AG10803 (cell line): Measurements from ENCODE around the gene KIAA0513.

Experiments
- DNase-seq: peaks from one replicate; pipeline ENCODE4 v3.0.0; 2010; ENCODE audit warnings: low read depth
- H3K4me3 ChIP-seq: 2 replicates; pipeline ENCODE4 v1.5.1; 2011; ENCODE audit warnings: mild to moderate bottlenecking, low read length, control low read depth
- TF ChIP-seq, protein P1 (sequence below): conservative IDR thresholded peaks from 2 replicates; pipeline ENCODE4 v1.5.1; 2011; ENCODE audit warnings: mild to moderate bottlenecking, low read length, control low read depth, inconsistent platforms

The KIAA0513 gene

GRCh38 chr16:84988328-84989080, 39.1 kb upstream of the KIAA0513 start:
- TF ChIP-seq, protein P1, sequence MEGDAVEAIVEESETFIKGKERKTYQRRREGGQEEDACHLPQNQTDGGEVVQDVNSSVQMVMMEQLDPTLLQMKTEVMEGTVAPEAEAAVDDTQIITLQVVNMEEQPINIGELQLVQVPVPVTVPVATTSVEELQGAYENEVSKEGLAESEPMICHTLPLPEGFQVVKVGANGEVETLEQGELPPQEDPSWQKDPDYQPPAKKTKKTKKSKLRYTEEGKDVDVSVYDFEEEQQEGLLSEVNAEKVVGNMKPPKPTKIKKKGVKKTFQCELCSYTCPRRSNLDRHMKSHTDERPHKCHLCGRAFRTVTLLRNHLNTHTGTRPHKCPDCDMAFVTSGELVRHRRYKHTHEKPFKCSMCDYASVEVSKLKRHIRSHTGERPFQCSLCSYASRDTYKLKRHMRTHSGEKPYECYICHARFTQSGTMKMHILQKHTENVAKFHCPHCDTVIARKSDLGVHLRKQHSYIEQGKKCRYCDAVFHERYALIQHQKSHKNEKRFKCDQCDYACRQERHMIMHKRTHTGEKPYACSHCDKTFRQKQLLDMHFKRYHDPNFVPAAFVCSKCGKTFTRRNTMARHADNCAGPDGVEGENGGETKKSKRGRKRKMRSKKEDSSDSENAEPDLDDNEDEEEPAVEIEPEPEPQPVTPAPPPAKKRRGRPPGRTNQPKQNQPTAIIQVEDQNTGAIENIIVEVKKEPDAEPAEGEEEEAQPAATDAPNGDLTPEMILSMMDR, result no peak
- no peak overlapping the region for H3K4me3 ChIP-seq
- no peak for DNase-seq

- H3K4me3 ChIP-seq, result no peak overlapping the region
- TF ChIP-seq, protein P1, result no peak
- no peak for DNase-seq
Measured at GRCh38 chr16:84989749-84990620, 37.6 kb upstream of the KIAA0513 start.

GRCh38 chr16:84990782-84991181, 36.8 kb upstream of the KIAA0513 start:
- TF ChIP-seq, protein P1, result no peak
- H3K4me3 ChIP-seq, result no peak overlapping the region
- no peak for DNase-seq

DNA sequence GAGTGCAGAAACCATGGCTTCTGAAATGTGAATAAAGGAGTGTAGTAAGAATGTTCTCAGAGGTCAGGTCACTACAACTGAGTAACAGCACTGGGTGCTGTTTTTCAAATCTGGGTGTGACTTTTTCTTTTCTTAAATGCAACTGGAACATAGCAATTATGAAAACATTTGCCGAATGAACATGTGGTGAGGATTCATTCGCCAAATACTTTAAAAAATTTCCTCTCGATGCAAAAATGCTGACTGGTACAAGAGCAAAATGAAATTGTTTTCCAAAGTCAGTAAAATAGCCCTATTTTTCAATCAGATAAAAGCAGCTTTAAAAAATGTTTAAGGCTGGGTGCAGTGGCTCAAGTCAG, 34.9 kb upstream of the KIAA0513 start:
- TF ChIP-seq, protein P1, result no peak
- peak overlapping the region; percentile 17; the same call in 1 of the 2 replicates for H3K4me3 ChIP-seq
- peak; percentile 80 for DNase-seq

GRCh38 chr16:84993926-84994325, 33.7 kb upstream of the KIAA0513 start:
- TF ChIP-seq, protein P1, result no peak
- H3K4me3 ChIP-seq, result no peak overlapping the region
- no peak for DNase-seq

- DNase-seq, result no peak
- no peak overlapping the region for H3K4me3 ChIP-seq
- TF ChIP-seq, protein P1, result no peak
Measured at GRCh38 chr16:84995663-84996062, 31.9 kb upstream of the KIAA0513 start.
